Mesenchymal stem cell (in vitro differentiated cells and primary cell): ENCODE results near the gene MED26.

Source experiments
- DNase-seq: peaks from one replicate; pipeline ENCODE4 v3.0.0-alpha.2; 2013
- H2AFZ ChIP-seq: one replicate; pipeline ENCODE4 v1.6.1; 2013; ENCODE audit warnings: low read depth, mild to moderate bottlenecking, control low read depth, inconsistent platforms, low read length, moderate library complexity
- H2AK5ac ChIP-seq: 2 replicates; pipeline ENCODE4 v1.6.1; 2013; ENCODE audit warnings: low read length, moderate library complexity, mild to moderate bottlenecking, inconsistent platforms; ENCODE audit not compliant: severe bottlenecking
- H2BK120ac ChIP-seq: one replicate; pipeline ENCODE4 v1.6.1; 2013; ENCODE audit warnings: low read depth, mild to moderate bottlenecking, inconsistent platforms, low read length, moderate library complexity
- H2BK12ac ChIP-seq, 2 experiments: one replicate each; pipeline ENCODE4 v1.6.1; 2013; ENCODE audit warnings: inconsistent platforms in 2 of 2, low read length in 2 of 2, mild to moderate bottlenecking in 2 of 2, moderate library complexity in 2 of 2, control low read depth in 1 of 2
- H2BK15ac ChIP-seq: one replicate; pipeline ENCODE4 v1.6.1; 2013; ENCODE audit warnings: mild to moderate bottlenecking, low read depth, inconsistent platforms; ENCODE audit not compliant: poor library complexity, severe bottlenecking
- H2BK5ac ChIP-seq: 2 replicates; pipeline ENCODE4 v1.6.1; 2013; ENCODE audit warnings: low read depth, mild to moderate bottlenecking, low read length, control low read depth, inconsistent platforms; ENCODE audit not compliant: poor library complexity, severe bottlenecking
- H3K14ac ChIP-seq, 2 experiments: one replicate each; pipeline ENCODE4 v1.6.1; 2013; ENCODE audit warnings: inconsistent platforms in 2 of 2, low read length in 2 of 2, control low read depth in 1 of 2, mild to moderate bottlenecking in 1 of 2, moderate library complexity in 1 of 2
- H3K18ac ChIP-seq, 2 experiments: one replicate each; pipeline ENCODE4 v1.6.1; 2013; ENCODE audit warnings: inconsistent platforms in 2 of 2, low read length in 2 of 2, control low read depth in 1 of 2, low read depth in 1 of 2, mild to moderate bottlenecking in 1 of 2
- H3K23ac ChIP-seq, 2 experiments: one replicate each; pipeline ENCODE4 v1.6.1; 2013; ENCODE audit warnings: inconsistent platforms in 2 of 2, low read length in 2 of 2, mild to moderate bottlenecking in 2 of 2, moderate library complexity in 2 of 2, control low read depth in 1 of 2
- H3K27ac ChIP-seq: 2 replicates; pipeline ENCODE4 v1.5.1; 2013; ENCODE audit warnings: mild to moderate bottlenecking, moderate library complexity, low read length, control low read depth, inconsistent platforms; ENCODE audit not compliant: poor library complexity, severe bottlenecking
- H3K27me3 ChIP-seq, 2 experiments: 2 replicates each; pipeline versions ENCODE4 v1.6.1 to v1.7.0; 2013; ENCODE audit warnings: low read length in 2 of 2, mild to moderate bottlenecking in 2 of 2, moderate library complexity in 2 of 2, control low read depth in 1 of 2, inconsistent platforms in 1 of 2; ENCODE audit not compliant: control insufficient read depth in 1 of 2, insufficient read depth in 1 of 2
- H3K36me3 ChIP-seq, 2 experiments: 2 replicates each; pipeline versions ENCODE4 v1.6.1 to v1.7.0; 2013; ENCODE audit warnings: low read length in 2 of 2, control low read depth in 1 of 2, inconsistent platforms in 1 of 2, low read depth in 1 of 2, mild to moderate bottlenecking in 1 of 2; ENCODE audit not compliant: insufficient read depth in 2 of 2, control insufficient read depth in 1 of 2
- H3K4ac ChIP-seq, 2 experiments: one replicate each; pipeline ENCODE4 v1.6.1; 2013; ENCODE audit warnings: inconsistent platforms in 2 of 2, low read length in 2 of 2, mild to moderate bottlenecking in 2 of 2, moderate library complexity in 2 of 2, control low read depth in 1 of 2, low read depth in 1 of 2
- H3K4me1 ChIP-seq: 2 replicates; pipeline ENCODE4 v1.6.1; 2013; ENCODE audit warnings: low read depth, low read length, control low read depth; ENCODE audit not compliant: control insufficient read depth, insufficient read depth
- H3K4me2 ChIP-seq: 2 replicates; pipeline ENCODE4 v1.6.1; 2013; ENCODE audit warnings: low read length, mild to moderate bottlenecking, inconsistent platforms; ENCODE audit not compliant: poor library complexity, severe bottlenecking
- H3K4me3 ChIP-seq, 2 experiments: 2 replicates each; pipeline versions ENCODE4 v1.5.1 to v1.7.0; 2013; ENCODE audit warnings: low read length in 2 of 2, mild to moderate bottlenecking in 2 of 2, control low read depth in 1 of 2, low read depth in 1 of 2; ENCODE audit not compliant: insufficient read depth in 1 of 2
- H3K79me1 ChIP-seq: replicated peaks from 2 replicates; pipeline ENCODE4 v1.6.1; 2013; ENCODE audit warnings: mild to moderate bottlenecking, control low read depth, low read length, inconsistent platforms; ENCODE audit not compliant: poor library complexity, severe bottlenecking
- H3K9ac ChIP-seq: 2 replicates; pipeline ENCODE4 v1.7.0; 2013; ENCODE audit warnings: mild to moderate bottlenecking, low read length, moderate library complexity
- H3K9me3 ChIP-seq: 2 replicates; pipeline ENCODE4 v1.7.0; 2013; ENCODE audit warnings: mild to moderate bottlenecking, low read length; ENCODE audit not compliant: control insufficient read depth
- H4K8ac ChIP-seq: one replicate; pipeline ENCODE4 v1.6.1; 2013; ENCODE audit warnings: inconsistent platforms, mild to moderate bottlenecking, low read length, moderate library complexity
- H4K91ac ChIP-seq: one replicate; pipeline ENCODE4 v1.6.1; 2013; ENCODE audit warnings: mild to moderate bottlenecking, low read length, inconsistent platforms
- WGBS: methylation state at CpG from one replicate; pipeline ENCODE4 v1.1.7; 2013; ENCODE audit warnings: mixed read lengths; 5-methylcytosine and 5-hydroxymethylcytosine counted together

The MED26 gene

GRCh38 chr19:16562608-16563025 lies 65.4 kb downstream of the MED26 start:
- Histone ChIP-seq H3K18ac (no peak overlapping the region), H2BK12ac (no peak overlapping the region), H3K23ac (no peak overlapping the region), H4K91ac (no peak overlapping the region), H3K27ac (no peak overlapping the region), H4K8ac (no peak overlapping the region), H2BK15ac (no peak overlapping the region), H3K14ac (no peak overlapping the region), H3K4me2 (no peak overlapping the region), H3K79me1 (peaks cover 35% of the 10 kb centered on the region), H2BK120ac (no peak overlapping the region), H3K4ac (no peak overlapping the region), H2AFZ (no peak overlapping the region), H3K9me3 (no peaks in the 10 kb centered on the region), H3K9ac (no peak overlapping the region), H2BK5ac (no peak overlapping the region), H3K4me1 (no peaks in the 10 kb centered on the region), H3K4me3 (no peak overlapping the region), H2AK5ac (no peak overlapping the region), H3K36me3 (peaks cover 68 to 76% of the 10 kb centered on the region in 2 experiments), H3K27me3 (no peaks in the 10 kb centered on the region)
- 98% methylated on average over 6 of the region's 6 CpGs for WGBS
- no peak for DNase-seq

- no peak overlapping the region for H2BK5ac ChIP-seq
- no peaks in the 10 kb centered on the region for H3K27me3 ChIP-seq
- H2BK12ac ChIP-seq, result no peak overlapping the region
- peaks cover 2% of the 10 kb centered on the region for H3K4me1 ChIP-seq
- H4K8ac ChIP-seq, result no peak overlapping the region
- 98% methylated on average over 5 of the region's 8 CpGs for WGBS
- no peak overlapping the region for H3K4ac ChIP-seq
- no peak overlapping the region for H3K4me3 ChIP-seq
- no peak overlapping the region for H2AFZ ChIP-seq
- no peak overlapping the region for H3K27ac ChIP-seq
- H3K36me3 ChIP-seq, result peaks cover 67 to 73% of the 10 kb centered on the region in 2 experiments
- H3K79me1 ChIP-seq, result peaks cover 37% of the 10 kb centered on the region
- H3K18ac ChIP-seq, result no peak overlapping the region
- no peak overlapping the region for H4K91ac ChIP-seq
- H3K9me3 ChIP-seq, result no peaks in the 10 kb centered on the region
- no peak overlapping the region for H3K9ac ChIP-seq
- no peak overlapping the region for H2AK5ac ChIP-seq
- no peak overlapping the region for H3K4me2 ChIP-seq
- no peak overlapping the region for H3K23ac ChIP-seq
- H2BK15ac ChIP-seq, result no peak overlapping the region
- H2BK120ac ChIP-seq, result no peak overlapping the region
- no peak for DNase-seq
- no peak overlapping the region for H3K14ac ChIP-seq
Measured at GRCh38 chr19:16561382-16561781, 66.6 kb downstream of the MED26 start.

DNA sequence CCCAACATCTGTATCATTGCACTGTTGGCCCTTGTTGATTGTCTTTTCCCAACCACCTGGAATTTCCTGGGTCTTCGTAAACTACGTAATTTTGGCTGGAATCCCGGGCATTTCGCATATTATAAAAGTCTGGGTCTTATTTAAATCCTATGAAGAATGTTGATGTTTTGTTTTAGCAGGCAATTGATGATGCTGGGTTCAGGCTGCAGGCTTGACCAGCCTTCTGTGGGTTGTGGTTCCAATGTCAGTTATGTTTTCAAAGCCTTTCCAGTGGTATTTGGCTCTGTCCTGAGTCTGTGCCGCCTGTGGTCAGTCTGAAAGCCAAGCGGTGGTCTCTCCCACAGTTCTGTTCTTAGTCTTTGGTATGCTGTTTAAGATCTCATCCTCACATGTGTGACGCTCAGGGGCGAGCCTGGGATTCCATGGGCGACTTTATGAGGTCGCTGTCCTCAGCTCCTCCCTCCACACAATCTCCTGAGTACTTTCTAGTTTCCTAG lies 68.2 kb downstream of the MED26 start:
- Histone ChIP-seq H2BK15ac (no peak overlapping the region), H3K9me3 (no peaks in the 10 kb centered on the region), H2AFZ (no peak overlapping the region), H3K4me2 (no peak overlapping the region), H4K8ac (no peak overlapping the region), H3K36me3 (peaks cover 67 to 78% of the 10 kb centered on the region in 2 experiments), H3K23ac (no peak overlapping the region), H3K4ac (no peak overlapping the region), H2BK120ac (no peak overlapping the region), H2BK12ac (no peak overlapping the region), H3K9ac (no peak overlapping the region), H3K79me1 (peaks cover 36% of the 10 kb centered on the region), H2BK5ac (no peak overlapping the region), H3K18ac (no peak overlapping the region), H3K27ac (no peak overlapping the region), H2AK5ac (no peak overlapping the region), H3K27me3 (no peaks in the 10 kb centered on the region), H4K91ac (no peak overlapping the region), H3K4me3 (no peak overlapping the region), H3K4me1 (peaks cover 2% of the 10 kb centered on the region), H3K14ac (no peak overlapping the region)
- WGBS, result 95% methylated on average over 10 of the region's 10 CpGs
- DNase-seq, result no peak

DNA sequence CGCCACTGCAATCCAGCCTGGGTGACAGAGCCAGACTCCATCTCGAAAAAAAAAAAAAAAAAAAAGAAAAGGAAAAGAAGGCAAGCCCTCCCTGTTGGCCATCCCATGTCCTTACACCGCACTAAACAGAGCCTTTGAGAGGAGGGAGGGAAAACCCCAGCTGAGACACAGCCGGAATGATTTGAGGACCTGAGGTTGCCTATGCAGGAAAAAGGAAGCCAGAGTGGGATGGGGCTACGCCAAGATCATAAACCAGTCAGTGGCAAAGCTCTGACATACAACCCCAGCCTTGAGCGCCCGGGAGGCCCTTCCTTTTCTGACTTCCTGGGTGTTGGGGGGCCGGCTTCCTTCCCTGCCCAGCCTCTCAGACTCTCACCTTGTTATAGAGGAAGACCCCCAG lies 73.2 kb downstream of the MED26 start:
- H3K9ac ChIP-seq, result no peak overlapping the region
- no peak overlapping the region for H3K4me3 ChIP-seq
- no peak overlapping the region for H3K18ac ChIP-seq
- no peak overlapping the region for H2AK5ac ChIP-seq
- WGBS, result 97% methylated on average over 8 of the region's 8 CpGs
- no peak overlapping the region for H3K4me2 ChIP-seq
- H2BK15ac ChIP-seq, result no peak overlapping the region
- no peak overlapping the region for H4K91ac ChIP-seq
- H3K27ac ChIP-seq, result no peak overlapping the region
- no peak overlapping the region for H3K23ac ChIP-seq
- H3K79me1 ChIP-seq, result peaks cover 36% of the 10 kb centered on the region
- H3K9me3 ChIP-seq, result no peaks in the 10 kb centered on the region
- H2BK120ac ChIP-seq, result no peak overlapping the region
- H3K36me3 ChIP-seq, result peaks cover 66 to 72% of the 10 kb centered on the region in 2 experiments
- H2BK5ac ChIP-seq, result no peak overlapping the region
- H3K4ac ChIP-seq, result no peak overlapping the region
- no peak overlapping the region for H2AFZ ChIP-seq
- peaks cover 2% of the 10 kb centered on the region for H3K4me1 ChIP-seq
- H2BK12ac ChIP-seq, result no peak overlapping the region
- H3K14ac ChIP-seq, result no peak overlapping the region
- no peak for DNase-seq
- H4K8ac ChIP-seq, result no peak overlapping the region
- no peaks in the 10 kb centered on the region for H3K27me3 ChIP-seq
